MCF 10A (cell line): ENCODE data around the gene CUBN. TPM values are rescaled to one million over a fixed set of nuclear protein-coding genes. Genes with fewer than 3 reads are reported as not detected.

Experiments
- BruUV-seq: library from RNA; stranded (reverse); fragments of 400-500 nt; replicated peaks from 2 replicates; lab custom pipeline; 2021; lab: Mats Ljungman, UMichigan
- CTCF ChIA-PET: fragments of 300-600 bp; sonication (Branson Sonifier 250); formaldehyde crosslinking; extraction: SDS; loops from one replicate; lab custom pipeline; 2021; ENCODE audit warnings: antibody characterized with exemption, inconsistent platforms; lab: Yijun Ruan, JAX
- POLR2A ChIA-PET: fragments of 300-600, 350-650 bp; sonication (Branson Sonifier 250); formaldehyde crosslinking; extraction: SDS; loops from one replicate; lab custom pipeline; 2020; ENCODE audit warnings: antibody characterized with exemption, inconsistent platforms; lab: Yijun Ruan, JAX
- DNase-seq: peaks from one replicate; pipeline ENCODE4 v3.0.0-alpha.2; 2018; ENCODE audit not compliant: unreplicated experiment
- H3K27ac Mint-ChIP-seq: one replicate; pipeline ENCODE4 v1.8.0; 2022; ENCODE audit warnings: mild to moderate bottlenecking, low read depth, mixed read lengths; ENCODE audit not compliant: unreplicated experiment
- H3K27me3 Mint-ChIP-seq: one replicate; pipeline ENCODE4 v1.8.0; 2022; ENCODE audit warnings: mixed read lengths; ENCODE audit not compliant: insufficient read depth, unreplicated experiment
- H3K36me3 Mint-ChIP-seq: one replicate; pipeline ENCODE4 v1.8.0; 2022; ENCODE audit warnings: mild to moderate bottlenecking, moderate library complexity, mixed read lengths; ENCODE audit not compliant: insufficient read depth, unreplicated experiment
- H3K4me1 Mint-ChIP-seq: one replicate; pipeline ENCODE4 v1.8.0; 2022; ENCODE audit warnings: mixed read lengths; ENCODE audit not compliant: insufficient read depth, unreplicated experiment
- H3K4me3 Mint-ChIP-seq: one replicate; pipeline ENCODE4 v1.8.0; 2022; ENCODE audit warnings: mild to moderate bottlenecking, moderate library complexity, mixed read lengths; ENCODE audit not compliant: unreplicated experiment
- H3K9me3 Mint-ChIP-seq: one replicate; pipeline ENCODE4 v1.8.0; 2022; ENCODE audit warnings: mixed read lengths; ENCODE audit not compliant: unreplicated experiment
- CTCF ChIP-seq: fragments of 200-600 bp; IDR thresholded peaks from one replicate; pipeline ENCODE4 v1.8.0; 2022; ENCODE audit warnings: antibody characterized with exemption, mild to moderate bottlenecking; ENCODE audit not compliant: unreplicated experiment
- intact Hi-C: fragments of 100-400 bp; cut with micrococcal nuclease; formaldehyde crosslinking; loops from 2 replicates; pipeline ENCODE4 v1.14.1; 2022
- total RNA-seq: library from RNA; stranded (reverse); gene quantifications from 2 replicates; pipeline ENCODE4 v1.2.3, GENCODE V29; 2022

The CUBN gene
- total RNA-seq, 1 experiment from 2014 or later: 1.3 TPM

- no peaks in the 10 kb centered on the region for H3K27me3 Mint-ChIP-seq
- no peak overlapping the region for H3K4me3 Mint-ChIP-seq
- no peak for DNase-seq
- POLR2A ChIA-PET: no interaction called here
- H3K36me3 Mint-ChIP-seq: no peaks in the 10 kb centered on the region
- TF ChIP-seq CTCF: no peak
- H3K9me3 Mint-ChIP-seq: peaks cover 8% of the 10 kb centered on the region
- H3K27ac Mint-ChIP-seq: no peak overlapping the region
- CTCF ChIA-PET: interaction anchor here (0.6 kb wide), 1 partner anchor 590 kb away, joined by 3 read pairs; no protein-coding TSS in a partner anchor
- no peaks in the 10 kb centered on the region for H3K4me1 Mint-ChIP-seq
- no TSS peak for BruUV-seq
- intact Hi-C loops: no loop called here
Observed at GRCh38 chr10:16822027-16822426, 307.6 kb downstream of the CUBN start.

DNA sequence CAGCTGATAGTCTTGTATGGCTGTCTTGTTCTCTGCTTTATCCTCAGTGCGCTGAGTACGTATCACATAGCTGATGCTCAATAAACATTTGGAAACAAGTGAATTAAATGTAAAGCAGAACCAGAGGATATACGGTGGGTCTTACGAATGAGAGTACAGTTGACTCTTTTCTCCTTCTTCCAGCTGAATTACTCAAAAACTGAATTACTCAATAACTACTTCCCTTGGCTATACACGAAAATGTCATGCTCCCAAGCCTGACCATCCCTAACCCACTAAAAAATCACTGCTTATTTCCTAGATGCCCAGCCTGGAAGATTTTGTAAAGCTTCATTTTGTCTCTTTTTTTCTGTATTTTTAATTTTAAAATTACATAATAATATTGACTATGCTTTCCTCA is 309.2 kb downstream of the CUBN start:
- no peak overlapping the region for H3K27ac Mint-ChIP-seq
- POLR2A ChIA-PET: interaction anchor here (1.3 kb wide), 1 partner anchor 11 kb away, joined by 3 read pairs; no protein-coding TSS in a partner anchor

DNA sequence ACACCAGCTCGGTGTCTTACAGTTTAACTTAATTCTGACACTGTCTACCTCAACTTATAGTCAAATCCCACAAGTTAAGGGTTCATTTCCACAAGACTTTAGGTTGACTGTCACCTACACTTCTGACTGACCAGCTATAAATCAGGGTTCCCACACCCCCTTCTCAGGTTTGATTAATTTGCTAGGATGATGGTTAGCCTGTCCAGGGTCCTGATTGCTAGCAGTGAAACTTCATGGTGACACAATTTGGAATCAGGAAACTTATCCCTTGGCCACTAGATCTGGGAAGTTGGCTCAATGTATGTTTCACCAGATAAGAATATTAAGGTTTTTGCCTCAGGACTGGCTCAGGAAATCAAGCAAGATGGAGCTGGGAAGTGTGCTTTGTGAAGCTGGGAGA is 309.6 kb downstream of the CUBN start:
- Mint-ChIP-seq H3K27me3 (no peaks in the 10 kb centered on the region), H3K4me3 (no peak overlapping the region), H3K4me1 (peaks cover 15% of the 10 kb centered on the region), H3K36me3 (peaks cover 6% of the 10 kb centered on the region), H3K27ac (no peak overlapping the region), H3K9me3 (peaks cover 8% of the 10 kb centered on the region)
- intact Hi-C loops: no loop called here
- TF ChIP-seq CTCF: no peak
- ChIA-PET CTCF (interaction anchor here (0.6 to 1.5 kb wide), 7 partner anchors 23 to 918 kb away, joined by 3 to 8 read pairs (median 4); no protein-coding TSS in a partner anchor), POLR2A (interaction anchor here (1.3 kb wide), 1 partner anchor 11 kb away, joined by 3 read pairs; no protein-coding TSS in a partner anchor)
- BruUV-seq: no TSS peak
- DNase-seq: no peak

More for the DNA sequence above, 309.2 kb downstream of the CUBN start:
- Mint-ChIP-seq H3K9me3 (peaks cover 8% of the 10 kb centered on the region), H3K36me3 (peaks cover 2% of the 10 kb centered on the region), H3K4me1 (peaks cover 11% of the 10 kb centered on the region), H3K4me3 (no peak overlapping the region), H3K27me3 (no peaks in the 10 kb centered on the region)
- TF ChIP-seq CTCF: no peak
- intact Hi-C loops: no loop called here
- no TSS peak for BruUV-seq
- CTCF ChIA-PET: interaction anchor here (0.6 to 1.5 kb wide), 7 partner anchors 22 to 918 kb away, joined by 3 to 8 read pairs (median 4); no protein-coding TSS in a partner anchor
- no peak for DNase-seq

DNA sequence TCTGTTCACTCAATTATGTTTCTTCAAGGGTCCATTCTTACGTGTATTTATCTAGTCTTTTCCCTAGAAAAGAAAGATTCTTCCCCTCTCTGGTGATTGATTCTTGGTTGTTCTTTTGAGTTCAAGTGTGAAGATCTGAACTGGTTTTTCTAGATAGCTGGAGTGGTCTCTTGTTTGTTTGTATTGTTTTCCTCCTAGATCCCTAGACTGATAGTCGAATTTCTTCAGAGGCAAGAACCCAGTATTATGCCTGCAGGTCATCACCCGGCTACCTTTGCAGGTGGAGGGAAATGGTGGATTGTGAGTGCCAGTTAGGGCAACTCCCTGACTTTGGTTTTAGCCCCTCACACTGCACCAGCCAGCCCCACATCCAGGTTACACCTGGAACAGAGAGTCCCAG is 310.2 kb downstream of the CUBN start:
- intact Hi-C loops: no loop called here
- Mint-ChIP-seq H3K9me3 (peaks cover 8% of the 10 kb centered on the region), H3K27me3 (no peaks in the 10 kb centered on the region), H3K4me3 (no peak overlapping the region), H3K36me3 (peaks cover 8% of the 10 kb centered on the region), H3K4me1 (peaks cover 17% of the 10 kb centered on the region), H3K27ac (no peak overlapping the region)
- BruUV-seq: no TSS peak
- POLR2A ChIA-PET: no interaction called here
- CTCF ChIA-PET: interaction anchor here (0.6 to 1.5 kb wide), 4 partner anchors 23 to 1776 kb away, joined by 3 to 8 read pairs (median 3); no protein-coding TSS in a partner anchor
- DNase-seq: no peak
- no peak for TF ChIP-seq CTCF
